NCI-H82 treated with DMSO at 0.1 percent for 48 hours (cell line): ENCODE measurements around the gene LST1.
"Not testable (repeated sequence)": the region's sequence is repeated elsewhere in the genome, so short reads cannot be mapped to it uniquely, and the experiment has no call there.

ENCODE experiments used
- DNase-seq: peaks from one replicate; lab custom pipeline; 2025; ENCODE audit not compliant: unreplicated experiment; lab: John Stamatoyannopoulos, UW

LST1 gene

DNA sequence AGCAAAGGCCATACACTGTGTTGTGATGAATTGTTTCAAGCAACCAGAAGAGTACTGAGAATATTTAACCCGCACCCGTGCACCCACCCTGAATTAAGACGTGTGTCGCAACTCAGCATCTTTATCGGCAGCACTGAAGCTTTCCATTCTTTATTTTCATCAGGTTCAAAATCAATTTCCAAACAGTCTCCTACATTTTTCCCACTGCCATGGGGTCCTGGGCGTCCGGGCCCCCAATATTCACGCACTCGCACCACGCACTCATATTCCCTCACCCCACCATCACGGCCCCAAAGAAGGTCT lies 5.7 kb upstream of the LST1 start:
- DNase-seq: no peak

DNA sequence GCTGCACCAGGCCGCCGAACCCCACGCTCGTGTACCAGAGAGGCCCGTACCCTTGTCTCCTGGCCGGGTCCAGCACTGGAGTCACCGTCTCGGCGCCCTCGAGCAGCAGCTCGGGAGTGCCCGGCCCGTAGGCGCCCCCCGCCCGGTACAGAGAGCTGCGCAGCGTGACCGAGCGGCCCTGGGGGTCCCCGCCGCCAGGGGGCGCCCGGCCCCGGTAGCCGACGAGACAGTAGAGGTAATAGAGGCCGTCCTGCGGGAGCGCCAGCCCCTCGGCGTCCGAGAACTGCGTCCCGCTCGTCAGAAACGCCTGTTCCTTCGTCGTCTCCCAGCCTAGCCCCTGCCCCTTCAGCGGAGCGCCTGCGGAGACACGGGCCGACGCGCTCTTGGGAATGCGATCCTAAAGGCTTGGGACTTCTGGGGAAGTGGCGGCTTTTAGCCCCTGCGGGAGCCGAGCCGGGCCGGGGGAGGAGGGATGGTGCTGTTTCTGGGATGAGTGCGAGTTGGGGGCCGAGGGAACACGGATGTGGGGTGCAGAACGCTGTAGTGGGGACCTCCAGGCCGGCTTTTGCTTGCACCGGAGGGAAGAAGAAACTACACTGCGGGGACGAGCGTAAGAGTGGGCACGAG lies 5.2 kb upstream of the LST1 start:
- peak; percentile 70 for DNase-seq

DNA sequence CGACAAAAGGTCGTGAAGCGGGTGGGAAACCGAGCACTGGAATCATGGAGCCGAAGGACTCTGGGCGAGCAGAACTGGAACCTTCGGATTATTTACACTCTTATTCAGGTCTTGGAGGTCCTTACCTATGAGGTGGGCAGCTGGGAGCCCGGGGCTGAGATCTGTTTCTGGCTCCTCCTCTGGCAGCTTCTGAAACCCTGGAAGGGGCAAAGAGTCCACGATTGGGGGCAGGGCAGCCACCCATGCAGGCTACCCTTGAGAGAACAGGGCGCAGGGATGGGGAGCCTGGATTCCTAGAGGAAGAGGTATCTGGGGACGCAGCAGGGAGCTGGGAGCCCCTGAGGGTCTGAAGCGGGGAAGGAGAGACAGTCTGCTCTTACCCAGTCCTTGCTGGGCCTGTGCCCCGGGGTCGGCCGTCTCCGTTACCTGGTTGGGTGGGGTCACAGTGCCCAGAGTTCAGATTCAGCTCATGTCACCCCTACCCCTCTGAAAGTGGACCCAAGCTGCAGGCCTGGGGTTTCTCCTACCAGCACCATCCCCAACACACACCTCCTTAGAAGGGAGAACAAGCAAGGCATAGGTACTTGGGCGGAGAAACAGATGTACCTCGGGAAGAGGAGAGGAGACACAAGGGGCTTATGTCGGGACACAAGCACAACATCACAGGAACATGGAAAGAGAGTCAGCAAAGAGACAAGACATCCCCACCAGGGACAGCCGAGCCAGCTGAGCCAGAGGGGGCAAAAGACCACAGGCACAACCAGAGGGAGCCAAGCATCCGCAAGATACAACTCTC lies 4.4 kb upstream of the LST1 start:
- DNase-seq: no peak

DNA sequence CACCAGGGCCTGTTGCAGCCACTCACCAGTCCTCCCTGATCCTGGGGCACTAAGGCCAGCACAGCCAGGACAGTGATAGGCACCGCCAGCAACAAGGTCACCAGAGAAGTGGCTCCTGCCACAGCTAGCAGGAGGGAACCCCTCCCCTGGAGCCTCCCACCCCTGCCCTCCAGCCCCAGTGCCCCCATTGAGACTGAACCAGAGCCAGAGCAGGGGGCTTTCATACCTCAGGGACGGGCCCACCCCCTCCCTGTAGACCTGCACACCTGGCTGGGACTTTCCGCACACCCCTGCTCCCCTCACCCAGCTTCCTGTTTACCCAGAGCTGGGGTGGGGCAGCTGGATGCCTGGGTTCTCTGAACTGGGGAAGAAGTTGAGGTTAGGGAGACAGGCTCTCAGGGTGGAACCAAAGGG lies 3.8 kb upstream of the LST1 start, which contains the start of gene LTB:
Gene LTB (minus strand): TSS at position 195 of the 414 bp plus-strand sequence. CDS start 7 bp downstream, at position 188.
- DNase-seq: no peak

DNA sequence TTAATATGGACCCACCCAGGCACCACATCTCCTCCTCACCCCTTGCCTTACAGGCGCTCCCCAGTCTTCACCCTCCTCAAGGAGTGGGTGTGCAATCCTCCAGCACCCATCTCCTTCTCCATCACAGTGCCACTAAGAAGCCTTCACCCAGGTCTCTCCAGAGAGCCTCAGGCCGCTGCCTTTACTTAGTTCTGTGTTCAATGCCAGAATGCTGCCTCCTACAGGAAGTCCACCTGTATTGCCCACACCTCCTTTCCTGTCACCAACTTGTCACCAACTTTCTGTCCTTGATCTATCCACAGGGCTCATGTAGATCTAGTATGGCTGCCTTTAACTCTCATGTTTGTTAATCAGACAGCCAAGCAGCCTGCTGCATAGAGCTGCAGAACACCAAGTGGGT lies 586 bp upstream of the LST1 start:
- DNase-seq: no peak

DNA sequence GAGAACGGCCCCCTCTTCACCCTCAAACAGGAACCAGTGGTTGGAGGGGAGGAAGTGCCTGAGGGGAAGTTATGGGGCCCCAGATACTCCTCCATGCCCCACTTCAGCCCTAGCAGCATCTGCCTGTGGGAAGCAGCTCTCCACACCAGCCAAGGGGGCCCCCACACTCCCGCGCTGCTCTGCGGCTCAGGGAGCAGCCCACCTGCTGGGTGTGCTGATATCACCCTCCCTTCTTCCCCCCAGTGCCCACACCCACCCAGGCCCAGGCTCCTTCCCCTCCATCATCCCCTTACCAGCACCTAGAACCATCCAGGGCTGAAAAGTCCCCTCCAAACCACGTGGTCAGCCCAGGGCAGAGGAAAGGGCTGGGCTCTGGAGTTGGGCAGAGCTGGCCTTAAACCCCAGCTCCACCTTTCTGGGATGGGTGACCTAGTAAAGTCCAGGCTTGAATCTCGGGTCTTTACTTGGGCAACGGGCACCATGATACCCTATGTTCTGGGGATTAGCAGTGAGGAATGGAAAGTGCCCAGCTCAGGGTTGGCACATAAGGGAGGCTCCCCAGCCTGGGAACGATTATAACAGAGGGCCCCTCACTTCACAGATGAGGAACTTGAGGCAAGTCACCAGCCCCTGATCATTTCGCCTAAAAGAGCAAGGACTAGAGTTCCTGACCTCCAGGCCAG lies 663 bp downstream of the LST1 start:
- no peak for DNase-seq

DNA sequence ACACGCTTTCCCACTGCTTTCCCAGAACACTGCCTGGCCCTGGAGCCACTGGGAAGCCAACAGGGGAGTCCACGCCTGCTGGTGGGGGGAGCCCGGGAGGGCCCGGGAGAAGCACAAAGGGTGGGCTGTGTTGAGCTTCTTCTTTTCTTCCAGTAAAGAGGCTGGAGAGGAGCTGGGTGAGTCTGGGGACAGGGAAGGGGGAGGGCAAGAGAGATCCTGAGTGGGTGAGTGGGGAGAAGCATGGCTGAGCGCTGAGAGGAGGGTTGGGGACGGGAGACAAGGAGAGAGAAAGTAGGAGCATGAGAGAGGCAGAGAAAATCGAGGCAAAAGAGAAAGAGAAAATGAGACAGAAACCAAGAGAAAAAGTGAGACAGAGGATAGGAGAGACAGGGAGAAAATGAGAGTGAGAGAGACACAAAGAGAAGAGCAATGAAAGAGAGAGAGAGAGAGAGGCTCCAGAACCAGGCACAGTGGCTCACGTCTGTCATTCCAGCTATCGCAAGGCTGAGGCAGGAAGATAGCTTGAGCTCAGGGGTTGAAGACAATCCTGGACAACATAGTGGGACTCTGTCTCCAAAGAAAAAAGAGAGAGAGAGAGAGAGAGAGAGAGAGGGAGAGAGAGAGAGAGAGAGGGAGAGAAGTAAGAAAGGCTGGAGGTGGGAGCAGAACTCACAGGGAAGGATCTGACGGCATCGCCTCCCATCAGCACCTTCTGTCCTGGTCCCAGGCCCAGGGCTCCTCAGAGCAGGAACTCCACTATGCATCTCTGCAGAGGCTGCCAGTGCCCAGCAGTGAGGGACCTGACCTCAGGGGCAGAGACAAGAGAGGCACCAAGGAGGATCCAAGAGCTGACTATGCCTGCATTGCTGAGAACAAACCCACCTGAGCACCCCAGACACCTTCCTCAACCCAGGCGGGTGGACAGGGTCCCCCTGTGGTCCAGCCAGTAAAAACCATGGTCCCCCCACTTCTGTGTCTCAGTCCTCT lies 2.0 kb downstream of the LST1 start:
- DNase-seq: no peak

DNA sequence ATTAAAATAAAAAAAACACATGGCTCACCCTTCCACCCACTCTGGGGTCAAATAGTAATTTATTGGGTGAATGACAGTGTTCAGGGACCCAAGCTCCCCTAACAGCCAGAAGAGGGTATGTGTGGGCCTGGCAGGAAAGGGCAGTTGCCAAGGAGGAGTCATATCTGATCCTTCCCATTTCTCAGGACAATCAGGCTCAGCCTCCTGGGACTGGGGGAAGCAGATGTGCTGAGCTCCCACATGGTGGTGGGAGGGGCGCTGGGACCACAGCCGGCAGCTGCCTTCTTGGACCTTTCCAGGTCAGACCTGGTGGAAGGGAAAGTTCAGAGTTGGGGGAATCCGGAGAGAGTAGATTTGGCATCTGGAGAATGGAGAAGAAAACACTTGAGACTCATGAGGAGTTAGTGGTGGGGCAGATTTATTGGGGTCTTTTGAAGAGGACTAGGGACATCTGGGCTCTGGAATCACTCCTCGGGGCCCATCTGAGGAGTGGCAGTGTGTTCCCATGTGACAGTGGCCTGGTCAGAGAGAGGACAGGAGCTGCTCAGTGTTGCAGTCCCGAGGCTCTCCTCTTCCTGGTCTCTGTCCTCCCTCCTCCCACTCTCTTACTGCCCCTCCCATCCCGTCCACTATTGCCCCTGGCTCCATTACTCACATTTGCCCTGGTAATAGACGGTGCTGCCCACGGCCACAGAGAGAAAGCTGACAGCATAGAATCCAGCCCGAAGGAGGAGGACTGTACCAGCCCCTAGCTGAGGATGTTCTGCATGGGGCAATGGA lies 3.0 kb downstream of the LST1 start:
- no peak for DNase-seq

DNA sequence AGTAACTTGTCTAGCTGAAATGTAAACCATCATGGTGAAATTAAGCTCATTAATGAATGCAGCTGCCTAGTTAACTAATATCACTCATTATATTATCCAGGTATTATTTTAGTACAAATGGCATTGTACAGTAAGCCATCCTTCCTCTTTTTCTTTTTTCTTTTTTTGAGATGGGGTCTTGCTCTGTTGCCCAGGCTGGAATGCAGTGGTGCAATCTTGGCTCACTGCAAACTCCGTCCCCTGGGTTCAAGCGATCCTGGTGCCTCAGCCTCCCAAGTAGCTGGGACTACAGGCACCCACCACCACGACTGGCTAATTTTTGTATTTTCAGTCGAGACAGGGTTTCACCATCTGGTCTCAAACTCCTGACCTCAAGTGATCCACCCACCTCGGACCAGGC lies 4.6 kb downstream of the LST1 start:
- DNase-seq: not testable (repeated sequence)

DNA sequence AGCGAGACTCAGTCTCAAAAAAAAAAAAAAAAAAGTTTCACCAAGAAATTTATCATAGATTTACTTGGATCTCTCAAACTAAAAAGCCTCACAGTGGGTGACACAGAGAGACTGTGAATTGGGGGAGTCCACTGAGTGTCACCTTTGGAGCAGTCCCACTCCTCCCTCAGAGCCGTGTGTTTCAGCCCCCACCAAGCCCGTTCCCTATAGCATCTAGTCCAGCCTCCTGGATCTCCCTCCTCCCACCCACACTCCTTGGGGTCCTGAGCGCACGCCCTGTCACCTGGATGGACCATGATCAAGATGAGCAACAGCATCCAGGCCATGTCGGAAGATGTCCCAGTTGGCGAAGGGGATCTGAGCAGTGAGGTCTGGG lies 6.3 kb downstream of the LST1 start:
- DNase-seq: no peak

DNA sequence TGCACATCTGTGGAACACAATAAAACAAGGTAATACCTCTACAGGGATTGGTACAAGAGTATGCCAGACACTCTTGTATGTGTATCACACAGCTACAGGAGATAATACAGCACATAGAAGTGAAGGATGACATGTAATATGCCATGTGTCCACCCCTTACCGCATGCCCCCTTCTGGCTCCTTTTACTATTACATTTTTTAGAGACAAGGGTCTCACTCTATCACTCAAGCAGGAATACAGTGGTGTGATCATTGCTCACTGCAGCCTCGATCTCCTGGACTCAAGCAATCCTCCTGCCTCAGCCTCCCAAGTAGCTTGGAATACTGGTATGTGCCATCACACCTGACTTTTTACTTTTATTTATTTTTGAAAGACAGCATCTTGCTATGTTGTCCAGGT lies 10.9 kb downstream of the LST1 start:
- DNase-seq: peak; percentile 27

DNA sequence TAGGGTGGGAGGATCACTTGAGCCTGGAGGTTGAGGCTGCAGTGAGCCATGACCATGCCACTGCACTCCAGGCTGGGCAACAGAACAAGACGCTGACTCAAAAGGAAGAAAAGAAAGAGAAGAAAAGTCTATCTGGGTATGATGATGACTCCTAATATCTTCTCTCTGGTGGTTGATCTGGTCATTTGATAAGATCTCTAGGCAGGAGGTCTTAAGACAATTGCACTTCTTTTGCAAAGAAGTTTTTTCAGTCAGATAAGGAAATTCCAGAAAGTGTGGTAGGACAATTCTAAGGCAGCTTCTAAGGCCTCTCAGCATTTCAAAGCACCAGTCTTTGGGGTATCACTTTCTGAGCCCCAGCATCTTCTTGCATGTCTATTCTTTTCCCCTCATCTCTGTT lies 21.2 kb downstream of the LST1 start:
- DNase-seq: no peak

DNA sequence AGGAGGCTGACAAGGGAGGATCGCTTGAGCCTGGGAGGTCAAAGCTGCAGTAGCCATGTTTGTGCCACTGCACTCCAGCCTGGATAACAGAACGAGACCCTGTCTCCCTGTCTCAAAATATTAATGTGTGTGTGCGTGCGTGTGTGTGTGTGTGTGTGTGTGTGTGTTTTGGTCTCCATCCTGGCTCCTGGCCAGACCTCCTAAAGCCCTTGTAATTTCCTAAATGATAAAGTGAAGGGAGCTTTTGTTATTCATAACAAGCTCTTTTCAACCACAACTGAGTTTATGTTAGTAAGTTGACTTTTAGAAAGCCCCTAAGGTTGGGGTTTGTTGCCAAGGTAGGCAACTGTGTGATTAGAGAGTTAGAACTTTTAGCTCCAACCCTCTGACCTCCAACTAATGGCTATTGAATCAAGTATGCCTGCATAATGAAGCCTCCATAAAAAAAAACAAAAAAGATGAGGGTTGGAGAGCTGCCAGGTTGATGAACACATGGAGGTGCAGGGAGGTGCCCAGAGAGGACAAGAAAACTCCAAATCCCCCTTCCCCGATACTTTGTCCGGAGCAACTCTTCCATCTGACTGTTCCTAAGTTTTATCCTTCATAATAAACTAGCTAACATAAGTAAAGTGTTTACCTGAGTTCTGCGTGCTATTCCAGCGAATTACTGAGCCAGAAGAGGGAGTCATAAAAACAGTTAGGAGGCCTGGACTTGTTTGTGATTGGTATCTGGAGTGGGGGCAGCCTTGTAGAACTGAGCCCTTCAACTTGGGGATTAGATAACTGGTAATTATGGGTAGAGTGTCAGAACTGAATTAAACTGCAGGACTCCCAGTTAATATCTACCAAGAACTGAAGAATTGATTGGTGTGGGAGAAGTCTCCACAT lies 23.7 kb downstream of the LST1 start:
- no peak for DNase-seq

DNA sequence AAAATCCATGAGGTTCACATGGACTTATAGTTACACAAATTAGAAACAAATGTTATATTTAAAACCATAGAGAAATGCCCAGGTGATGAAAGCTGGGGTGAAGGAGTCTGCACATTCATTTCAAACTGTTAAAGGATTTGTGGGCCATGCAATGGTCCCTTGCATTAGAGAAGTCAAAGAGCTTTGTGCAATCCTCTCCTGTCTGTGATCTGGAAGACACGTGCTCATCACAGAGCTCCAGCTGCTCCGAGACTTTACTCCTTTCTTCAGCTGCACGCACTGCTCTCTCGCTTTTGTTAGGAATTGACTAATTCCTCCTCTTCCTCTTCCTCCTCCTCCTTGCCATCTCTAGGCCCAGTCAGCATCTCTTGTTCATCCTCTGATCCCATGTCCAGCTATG lies 24.9 kb downstream of the LST1 start:
- DNase-seq: no peak

DNA sequence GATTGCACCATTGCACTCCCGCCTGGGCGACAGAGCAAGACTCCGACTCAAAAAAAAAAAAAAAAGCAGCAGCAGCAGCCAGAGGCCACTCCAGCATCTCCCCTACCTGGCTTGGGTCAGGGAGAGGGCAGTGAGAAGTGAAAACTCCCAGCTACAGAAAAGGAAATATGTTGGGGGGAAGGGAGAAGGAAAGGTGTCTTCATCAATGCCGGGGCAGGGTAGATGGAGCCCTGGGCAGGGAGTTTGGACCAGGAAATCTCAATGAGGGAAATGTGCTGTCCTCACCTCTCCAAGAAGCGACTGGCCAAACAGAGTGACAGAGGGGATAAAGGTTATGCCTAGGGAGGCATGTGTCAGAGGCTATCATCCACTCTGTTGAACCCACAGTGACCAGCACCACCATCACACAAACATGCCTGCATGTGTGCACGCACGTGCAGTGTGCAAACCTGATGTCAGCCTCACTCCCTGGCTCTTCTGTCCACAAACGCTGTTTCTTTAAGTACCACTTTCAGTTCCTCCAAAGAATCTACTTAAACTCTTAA lies 28.1 kb downstream of the LST1 start:
- no peak for DNase-seq

DNA sequence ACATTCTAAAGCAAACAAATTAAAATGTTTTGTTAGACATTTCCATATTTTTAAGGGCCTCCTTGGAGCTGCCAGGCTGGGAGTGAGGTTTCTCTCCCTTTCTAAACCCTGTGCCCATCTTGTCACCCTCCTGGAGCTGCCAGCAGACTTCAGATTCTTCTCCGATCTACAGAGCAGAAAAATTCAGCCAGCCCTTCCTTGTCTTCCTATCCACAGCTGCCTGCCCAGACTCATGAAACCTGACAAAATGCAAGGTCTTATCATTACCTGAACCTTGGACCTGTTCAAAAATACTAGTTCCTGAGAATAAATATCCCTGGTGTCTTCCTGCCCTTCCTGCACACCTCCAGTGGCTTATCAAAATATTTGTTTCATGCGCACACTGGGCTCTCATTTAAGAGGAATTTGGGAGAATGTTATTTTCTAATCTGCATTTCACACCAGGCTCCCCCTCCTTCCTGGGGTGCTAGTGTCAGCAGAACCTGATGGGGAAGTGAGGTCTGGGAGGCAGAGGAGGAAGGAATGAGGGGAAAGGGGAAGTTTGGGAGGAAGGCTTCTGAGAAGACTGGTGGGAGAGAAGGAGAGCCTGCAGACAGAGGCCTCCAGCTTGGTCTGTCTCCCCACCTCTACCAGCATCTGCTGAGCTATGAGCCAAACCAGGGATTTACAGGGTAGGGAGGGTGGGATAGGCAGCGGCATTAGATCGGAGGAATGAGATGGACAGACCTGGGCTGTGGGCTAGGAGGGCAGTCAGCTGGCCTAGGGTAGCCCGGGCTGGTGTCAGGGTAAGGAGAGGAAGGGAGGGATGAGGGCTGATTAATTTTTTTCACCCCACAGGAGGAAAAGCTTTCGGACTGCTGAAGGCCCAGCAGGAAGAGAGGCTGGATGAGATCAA lies 28.9 kb downstream of the LST1 start, which contains the start of gene AIF1:
Gene AIF1 (plus strand): TSS at position 551 of the 895 bp plus-strand sequence. CDS start 96 bp downstream, at position 647.
- DNase-seq: no peak

DNA sequence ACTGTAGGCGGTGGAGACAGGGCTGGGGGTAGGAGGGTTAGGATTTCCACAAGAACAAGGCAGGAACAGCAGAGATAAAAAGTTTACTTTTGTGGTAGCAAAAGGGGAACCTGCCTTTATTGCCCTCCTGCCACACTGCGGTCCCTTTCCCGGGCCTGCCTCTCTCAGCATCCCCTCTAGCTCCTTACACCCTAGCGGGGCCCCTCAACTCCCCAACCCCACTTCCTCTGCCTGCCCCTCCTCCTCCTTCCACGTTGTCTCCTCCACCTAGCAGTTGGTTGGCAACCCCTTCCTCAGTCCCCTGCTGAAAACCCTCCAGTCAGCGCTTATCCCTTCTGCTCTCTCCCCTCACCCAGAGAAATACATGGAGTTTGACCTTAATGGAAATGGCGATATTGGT lies 29.7 kb downstream of the LST1 start:
- DNase-seq: no peak

DNA sequence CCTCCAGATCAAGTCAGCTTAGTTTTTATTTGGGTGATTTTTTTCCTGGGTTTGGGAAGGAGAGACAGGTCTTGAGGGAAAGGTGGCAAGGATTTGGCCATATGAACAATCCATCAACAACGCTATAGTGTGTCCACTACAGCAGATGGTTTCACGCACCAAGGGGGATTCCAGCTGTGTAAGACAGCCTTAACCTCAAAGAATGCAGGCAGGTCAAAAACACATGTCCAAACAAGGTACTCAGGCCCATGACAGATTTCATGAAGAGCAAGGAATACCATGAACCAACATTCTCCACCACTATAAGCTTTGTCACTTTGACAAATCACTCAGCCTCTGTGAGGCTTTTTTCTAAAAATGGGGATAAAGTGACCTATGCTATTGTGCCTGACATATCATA lies 30.9 kb downstream of the LST1 start:
- DNase-seq: no peak
